ENCODE results near the gene ZCCHC2. TPM values are rescaled to one million over a fixed set of nuclear protein-coding genes. Genes with fewer than 3 reads are reported as not detected.

Gene ZCCHC2
- total and polyA plus RNA-seq, 5 experiments from 2014 or later: 1.8 to 55.8 (median 2.6) TPM

DNA sequence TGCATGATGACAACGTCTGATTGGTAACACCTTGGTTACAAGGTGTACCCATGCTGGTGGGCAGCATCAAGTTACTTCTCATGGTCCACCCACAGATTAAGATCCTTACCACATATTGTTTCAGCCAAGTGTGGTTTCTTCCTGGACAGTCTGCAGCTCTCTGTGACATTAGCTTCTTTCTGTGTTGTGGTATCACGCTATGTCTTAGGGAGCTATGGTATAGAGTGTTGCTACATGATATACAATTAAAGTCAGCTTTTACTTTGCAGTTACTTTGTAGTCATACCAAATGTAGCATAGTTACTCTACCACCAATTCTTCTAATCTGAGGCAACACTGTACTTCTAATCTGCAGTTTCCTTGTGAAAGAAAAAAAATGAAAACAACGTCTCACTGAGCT is 48.8 kb downstream of the ZCCHC2 start:
- peaks cover 0 to 5% (median 5%) of the 10 kb centered on the region in 4 donors for H3K4me1 Mint-ChIP-seq
- ATAC-seq (no peak), DNase-seq (no peak)
- no peaks in the 10 kb centered on the region for H3K27me3 Mint-ChIP-seq
- peak overlapping the region in 3 of 10 donors; percentile 37 to 74 (median 73) for H3K27ac Mint-ChIP-seq
- POLR2A ChIA-PET: no interaction called here
- no peak overlapping the region for H3K4me3 Mint-ChIP-seq
- peaks cover 10 to 96% (median 50%) of the 10 kb centered on the region in 3 donors for H3K36me3 Mint-ChIP-seq
- no peaks in the 10 kb centered on the region for H3K9me3 Mint-ChIP-seq

DNA sequence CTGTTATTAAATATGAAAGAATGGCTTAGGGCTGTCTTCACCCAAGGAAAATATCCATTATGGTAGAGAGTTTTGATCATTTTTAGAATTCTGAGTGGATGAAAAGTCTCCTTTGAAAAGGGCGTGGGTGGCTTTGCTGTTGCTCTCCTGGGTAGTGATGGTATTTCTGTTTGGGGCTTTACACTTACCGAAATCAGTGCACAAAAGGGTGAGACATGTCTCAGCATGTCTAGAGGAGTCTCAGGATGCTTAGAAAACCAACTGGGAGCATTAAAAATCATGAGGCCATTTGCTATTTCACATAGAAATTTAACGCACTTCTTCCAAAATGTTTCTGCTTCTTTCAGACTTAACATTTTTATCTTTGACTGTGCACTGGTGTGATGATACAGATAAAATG is 49.6 kb downstream of the ZCCHC2 start:
- H3K4me3 Mint-ChIP-seq: no peak overlapping the region
- H3K4me1 Mint-ChIP-seq: peaks cover 0 to 7% (median 5%) of the 10 kb centered on the region in 4 donors
- ATAC-seq (no peak), DNase-seq (no peak)
- H3K27me3 Mint-ChIP-seq: no peaks in the 10 kb centered on the region
- POLR2A ChIA-PET: no interaction called here
- H3K9me3 Mint-ChIP-seq: no peaks in the 10 kb centered on the region
- H3K27ac Mint-ChIP-seq: peak overlapping the region in 2 of 10 donors; percentile 7 to 74
- H3K36me3 Mint-ChIP-seq: peaks cover 10 to 97% (median 52%) of the 10 kb centered on the region in 3 donors

DNA sequence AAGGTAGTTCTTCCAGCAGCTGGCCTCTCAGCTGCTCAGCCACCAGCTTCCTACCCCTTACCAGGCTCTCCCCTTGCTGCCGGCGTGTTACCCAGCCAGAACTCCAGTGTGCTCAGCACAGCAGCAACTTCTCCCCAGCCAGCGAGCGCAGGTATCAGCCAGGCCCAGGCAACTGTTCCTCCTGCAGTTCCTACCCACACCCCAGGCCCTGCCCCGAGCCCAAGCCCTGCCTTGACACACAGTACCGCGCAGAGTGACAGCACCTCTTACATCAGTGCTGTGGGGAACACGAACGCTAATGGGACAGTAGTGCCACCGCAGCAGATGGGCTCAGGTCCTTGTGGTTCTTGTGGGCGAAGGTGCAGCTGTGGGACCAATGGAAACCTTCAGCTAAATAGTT is 52.0 kb downstream of the ZCCHC2 start:
- POLR2A ChIA-PET: no interaction called here
- no peaks in the 10 kb centered on the region for H3K27me3 Mint-ChIP-seq
- peak overlapping the region in 2 of 10 donors; percentile 28 to 59 for H3K27ac Mint-ChIP-seq
- DNase-seq (no peak), ATAC-seq (no peak)
- no peak overlapping the region for H3K4me3 Mint-ChIP-seq
- H3K9me3 Mint-ChIP-seq: no peaks in the 10 kb centered on the region
- peaks cover 10 to 97% (median 45%) of the 10 kb centered on the region in 3 donors for H3K36me3 Mint-ChIP-seq
- peaks cover 0 to 7% (median 2%) of the 10 kb centered on the region in 4 donors for H3K4me1 Mint-ChIP-seq

DNA sequence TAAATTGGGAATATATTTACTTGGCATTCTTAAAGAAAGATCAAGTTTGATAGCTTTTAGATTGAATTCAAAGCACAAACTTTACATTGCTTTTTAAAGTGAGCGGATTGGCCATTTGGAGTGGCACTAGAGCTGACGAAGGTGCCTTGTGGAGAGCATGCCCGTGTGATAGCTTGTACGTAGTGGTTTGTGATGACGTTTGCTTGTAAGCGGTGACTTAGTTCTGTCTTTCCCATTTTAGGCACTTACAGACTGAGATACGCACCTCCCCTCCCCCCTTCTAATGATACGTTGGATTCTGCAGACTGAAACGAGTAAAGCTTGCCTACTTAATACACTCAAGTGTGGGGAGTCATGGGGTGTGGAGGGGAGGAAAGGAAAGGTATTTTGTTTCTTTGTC is 53.4 kb downstream of the ZCCHC2 start:
- Mint-ChIP-seq H3K27me3 (no peaks in the 10 kb centered on the region), H3K27ac (peak overlapping the region in 1 of 10 donors; percentile 15)
- POLR2A ChIA-PET: no interaction called here

DNA sequence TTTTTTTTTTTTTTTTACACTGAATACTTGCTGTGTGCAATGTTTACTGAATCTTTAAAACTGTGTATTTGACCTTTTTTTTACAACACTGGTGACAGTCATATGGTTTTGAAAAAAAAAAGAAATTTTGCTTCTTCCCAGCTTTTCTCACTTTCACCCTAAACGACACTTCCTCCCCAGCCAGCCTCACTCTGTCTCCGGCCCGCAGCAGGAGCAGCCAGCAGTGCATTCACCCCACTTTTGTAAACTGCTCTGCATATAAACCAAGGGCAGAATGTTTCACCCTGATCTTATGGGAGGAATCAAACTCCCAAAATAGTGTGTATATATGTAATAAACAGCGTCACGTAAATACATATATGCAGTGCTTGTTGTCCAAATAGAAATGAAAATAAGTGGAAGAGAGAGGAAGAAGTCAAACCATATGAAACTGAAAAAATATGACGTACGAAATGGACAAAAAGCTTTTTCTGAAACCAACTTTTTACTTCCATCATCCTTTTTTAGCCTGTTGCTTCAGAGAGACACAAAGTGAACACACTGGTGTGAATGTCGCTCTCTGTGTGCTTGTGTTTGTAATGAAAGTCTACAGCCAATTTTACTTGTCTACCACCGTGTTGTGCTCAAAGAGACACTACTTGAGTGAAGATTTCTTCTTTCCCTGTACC is 54.2 kb downstream of the ZCCHC2 start:
- H3K27ac Mint-ChIP-seq: peak overlapping the region in 2 of 10 donors; percentile 24 to 64
- peaks cover 0 to 7% (median 2%) of the 10 kb centered on the region in 4 donors for H3K4me1 Mint-ChIP-seq
- POLR2A ChIA-PET: no interaction called here
- peaks cover 0 to 82% (median 37%) of the 10 kb centered on the region in 3 donors for H3K36me3 Mint-ChIP-seq
- DNase-seq: no peak
- H3K27me3 Mint-ChIP-seq: no peaks in the 10 kb centered on the region
- H3K9me3 Mint-ChIP-seq: no peaks in the 10 kb centered on the region
- H3K4me3 Mint-ChIP-seq: no peak overlapping the region
- ATAC-seq: no peak

More for the DNA sequence above, 53.4 kb downstream of the ZCCHC2 start:
- ATAC-seq: no peak
- DNase-seq: no peak
- H3K36me3 Mint-ChIP-seq: peaks cover 0 to 87% (median 40%) of the 10 kb centered on the region in 3 donors
- peaks cover 0 to 7% (median 2%) of the 10 kb centered on the region in 4 donors for H3K4me1 Mint-ChIP-seq
- no peaks in the 10 kb centered on the region for H3K9me3 Mint-ChIP-seq
- no peak overlapping the region for H3K4me3 Mint-ChIP-seq

DNA sequence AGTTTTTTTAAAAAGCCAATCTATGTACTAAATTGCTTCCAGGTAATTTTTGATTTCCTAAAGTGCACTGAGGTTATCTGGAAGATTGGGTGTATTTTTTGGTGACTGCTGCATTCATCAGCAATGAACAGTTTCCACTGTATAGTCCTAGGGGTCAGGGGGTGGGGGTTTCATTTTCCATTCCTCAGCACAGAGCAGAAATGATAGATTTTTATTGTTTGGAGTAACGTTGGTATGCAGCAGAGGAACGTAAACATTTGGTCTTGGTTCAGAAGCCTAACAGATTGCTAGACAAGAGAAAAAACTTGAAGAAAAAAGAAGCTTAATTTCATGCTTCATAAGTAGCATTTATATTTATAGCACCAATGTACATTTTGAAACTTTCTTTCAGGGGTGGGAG is 54.9 kb downstream of the ZCCHC2 start:
- no peak for DNase-seq
- no peak for ATAC-seq
- Mint-ChIP-seq H3K4me3 (no peak overlapping the region), H3K36me3 (peaks cover 0 to 75% (median 38%) of the 10 kb centered on the region in 3 donors), H3K4me1 (peaks cover 0 to 7% (median 2%) of the 10 kb centered on the region in 4 donors), H3K27me3 (no peaks in the 10 kb centered on the region), H3K9me3 (no peaks in the 10 kb centered on the region), H3K27ac (peak overlapping the region in 1 of 10 donors; percentile 47)
- POLR2A ChIA-PET: no interaction called here

DNA sequence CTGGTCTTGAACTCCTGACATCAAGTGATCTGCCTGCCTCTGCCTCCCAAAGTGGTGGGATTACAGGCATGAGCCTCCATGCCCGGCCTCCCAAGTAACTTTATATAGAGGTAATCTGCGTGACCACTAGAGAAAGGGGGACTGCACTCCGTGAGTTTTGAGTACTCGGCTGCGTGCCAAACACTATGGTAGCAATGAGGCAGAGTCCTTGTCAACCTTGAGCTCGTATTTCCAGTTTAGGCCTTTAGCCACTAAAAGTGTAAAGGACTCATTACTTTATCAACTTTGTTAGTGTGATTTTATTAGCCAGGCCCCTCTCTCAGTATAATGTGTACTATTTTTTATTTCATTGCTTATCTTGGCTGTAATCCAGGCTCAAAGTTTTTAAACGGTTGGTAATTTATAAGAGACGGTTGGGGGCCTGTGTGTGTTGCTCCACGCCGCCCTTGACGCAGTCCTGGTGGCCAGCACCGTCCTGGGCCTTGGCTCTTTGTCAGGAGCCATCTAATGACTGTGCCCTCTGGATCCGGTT is 56.2 kb downstream of the ZCCHC2 start:
- H3K4me3 Mint-ChIP-seq: no peak overlapping the region
- peaks cover 0 to 62% (median 31%) of the 10 kb centered on the region in 3 donors for H3K36me3 Mint-ChIP-seq
- ATAC-seq (no peak), DNase-seq (no peak)
- H3K27me3 Mint-ChIP-seq: no peaks in the 10 kb centered on the region
- peak overlapping the region in 1 of 10 donors; percentile 28 for H3K27ac Mint-ChIP-seq
- peaks cover 8 to 18% (median 10%) of the 10 kb centered on the region in 4 donors for H3K4me1 Mint-ChIP-seq
- POLR2A ChIA-PET: no interaction called here
- no peaks in the 10 kb centered on the region for H3K9me3 Mint-ChIP-seq

DNA sequence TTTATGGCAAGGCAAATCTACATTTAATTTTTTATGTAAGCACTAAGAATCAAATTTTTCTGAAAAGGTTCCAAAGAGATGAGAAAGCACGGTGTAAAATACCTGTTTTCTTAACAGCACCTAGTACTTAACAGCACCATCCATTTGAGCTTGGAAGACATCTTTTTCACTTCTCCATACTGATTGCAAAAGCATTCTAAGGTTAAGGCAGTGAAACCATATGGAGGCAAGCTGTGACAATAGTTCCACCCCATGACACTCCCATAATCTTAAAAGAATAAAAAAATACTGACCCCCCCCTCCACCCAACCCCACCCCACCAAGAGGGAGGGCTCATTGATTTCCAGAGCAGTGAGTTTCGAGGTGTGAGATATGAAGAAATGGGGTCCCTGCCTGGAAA is 60.6 kb downstream of the ZCCHC2 start:
- Mint-ChIP-seq H3K4me1 (peaks cover 15 to 35% (median 26%) of the 10 kb centered on the region in 4 donors), H3K4me3 (no peak overlapping the region), H3K9me3 (no peaks in the 10 kb centered on the region), H3K27me3 (no peaks in the 10 kb centered on the region), H3K27ac (peak overlapping the region in 7 of 10 donors; percentile 20 to 89 (median 68)), H3K36me3 (peaks cover 0 to 21% (median 10%) of the 10 kb centered on the region in 3 donors)
- DNase-seq (no peak), ATAC-seq (no peak)
- POLR2A ChIA-PET: interaction anchor here (2.0 kb wide), 1 partner anchor 56 kb away, joined by 7 read pairs; no protein-coding TSS in a partner anchor

DNA sequence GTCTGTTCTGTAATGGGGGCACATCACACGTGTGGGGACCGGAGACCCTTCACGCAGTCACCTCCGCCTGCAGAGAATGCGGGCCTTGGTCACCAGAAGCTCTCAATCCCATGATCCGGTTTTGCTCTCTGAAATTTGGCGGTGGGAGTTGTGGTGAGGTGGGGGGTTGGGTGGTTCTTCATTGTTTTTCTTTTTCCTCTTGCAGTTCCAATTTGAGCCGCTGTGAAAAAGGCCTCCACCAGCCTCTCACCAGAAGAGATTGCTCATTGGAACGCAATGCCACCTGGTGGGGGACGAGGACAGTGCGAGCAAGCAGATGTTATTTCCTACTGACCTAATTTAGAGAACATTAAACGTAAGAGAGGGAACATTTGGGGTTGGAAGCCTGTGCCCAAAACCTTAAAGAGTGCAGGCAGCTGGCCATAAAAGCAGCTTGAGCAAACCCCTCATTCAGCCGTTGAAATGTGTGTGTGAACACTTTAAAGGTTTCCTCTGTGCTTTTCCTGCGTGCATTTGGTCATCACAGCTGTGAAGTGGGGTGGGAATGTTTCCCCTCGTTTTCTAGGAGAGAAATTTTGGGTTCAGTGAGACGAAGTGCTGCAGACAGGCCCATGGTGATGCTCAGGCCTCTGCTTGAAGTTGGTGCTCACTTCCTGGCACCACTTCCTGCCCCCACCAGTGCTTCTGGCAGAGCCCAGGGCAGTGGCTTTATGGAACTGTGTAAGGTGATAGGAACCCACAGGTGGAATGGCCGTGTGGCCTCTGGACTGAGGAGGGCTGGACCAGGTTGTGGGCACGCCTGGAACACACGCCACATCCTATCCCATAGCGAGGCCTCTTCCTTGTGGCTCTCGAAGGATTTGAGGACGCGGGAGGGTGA is 61.7 kb downstream of the ZCCHC2 start:
- peak; percentile 94 to 95 for ATAC-seq
- Mint-ChIP-seq H3K9me3 (no peaks in the 10 kb centered on the region), H3K36me3 (peaks cover 0 to 11% (median 7%) of the 10 kb centered on the region in 3 donors), H3K27me3 (no peaks in the 10 kb centered on the region), H3K4me1 (peaks cover 15 to 35% (median 26%) of the 10 kb centered on the region in 4 donors), H3K4me3 (peak overlapping the region; percentile 23 to 75 (median 60)), H3K27ac (peak overlapping the region; percentile 48 to 90 (median 78))
- POLR2A ChIA-PET: interaction anchor here (2.0 kb wide), 1 partner anchor 58 kb away, joined by 7 read pairs; no protein-coding TSS in a partner anchor
- peak; percentile 69 to 89 (median 80) for DNase-seq

DNA sequence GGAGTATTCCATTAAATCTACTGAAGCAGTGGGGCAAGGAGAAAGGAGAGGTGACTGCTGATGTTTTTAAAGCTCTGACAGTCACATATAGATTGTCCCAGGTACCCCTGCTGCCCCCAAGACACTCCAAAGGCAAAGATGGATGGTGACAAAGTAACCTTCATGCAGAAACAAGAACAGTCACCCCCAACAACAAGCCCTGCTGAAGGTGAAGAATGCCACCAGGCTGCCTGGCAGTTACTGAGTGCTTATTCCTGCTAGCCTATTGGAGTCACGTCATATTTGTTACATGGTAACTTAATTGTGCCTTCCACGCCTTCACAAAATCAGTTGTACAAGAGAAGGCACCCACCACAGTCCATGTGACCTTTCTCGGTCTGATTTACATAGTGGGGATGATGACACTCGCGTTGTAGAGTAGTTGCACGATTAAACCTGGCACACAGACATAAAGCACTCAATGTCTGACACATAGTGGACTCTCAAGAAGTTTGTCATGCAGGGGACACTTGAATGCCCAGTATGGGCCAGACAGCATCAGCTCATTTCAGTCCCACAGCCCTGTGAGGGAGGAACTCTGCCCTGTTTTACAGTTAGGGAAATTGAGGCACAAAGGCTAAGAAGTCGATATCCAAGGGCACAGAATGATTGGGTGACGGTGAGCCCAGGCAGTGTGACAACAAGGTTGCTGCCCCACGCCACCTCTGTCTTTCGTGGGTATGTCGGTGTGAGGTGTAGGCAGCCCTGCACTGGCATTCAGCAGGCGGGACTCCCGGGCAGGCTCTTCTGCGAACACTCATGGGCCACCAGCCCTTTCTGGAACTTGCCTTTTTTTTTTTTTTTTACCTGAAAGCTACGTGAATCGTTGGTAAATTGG is 62.7 kb downstream of the ZCCHC2 start:
- Mint-ChIP-seq H3K36me3 (peaks cover 0 to 4% (median 3%) of the 10 kb centered on the region in 3 donors), H3K4me1 (peaks cover 14 to 35% (median 26%) of the 10 kb centered on the region in 4 donors), H3K9me3 (no peaks in the 10 kb centered on the region), H3K4me3 (peak overlapping the region in 1 of 10 donors; percentile 50), H3K27ac (peak overlapping the region in 8 of 10 donors; percentile 40 to 87 (median 48)), H3K27me3 (no peaks in the 10 kb centered on the region)
- ATAC-seq (no peak), DNase-seq (no peak)
- POLR2A ChIA-PET: no interaction called here

DNA sequence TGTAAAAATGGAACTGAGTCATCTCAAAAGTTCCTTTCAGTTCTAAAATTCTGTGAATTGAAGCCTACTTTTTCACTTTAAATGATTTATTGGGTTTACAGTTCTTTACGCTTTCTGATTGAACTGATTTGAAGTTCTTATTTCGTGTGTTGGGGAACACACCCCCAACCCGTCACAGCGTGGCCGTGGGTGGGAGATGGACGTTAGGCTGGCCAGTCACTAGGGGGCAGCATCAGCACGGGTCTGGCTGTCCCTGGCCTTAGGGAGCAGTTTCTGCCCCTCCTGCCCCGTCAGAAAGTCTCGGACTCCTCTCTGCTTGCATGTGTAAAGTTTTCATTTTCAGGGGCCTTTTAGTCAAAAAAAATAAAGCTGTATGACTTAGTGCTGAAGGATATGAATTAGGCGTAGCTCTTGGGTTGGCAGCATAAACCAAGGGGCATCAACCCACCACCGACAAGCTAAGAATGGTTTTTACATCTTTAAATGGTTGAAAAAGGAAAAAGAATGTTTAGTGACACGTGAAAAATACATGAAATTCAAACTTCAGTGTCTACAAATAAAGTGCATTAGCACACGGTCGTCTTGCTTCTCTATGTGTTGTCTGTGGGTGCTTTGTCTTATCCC is 63.4 kb downstream of the ZCCHC2 start:
- peak in 5 of 10 donors; percentile 21 to 26 (median 25) for DNase-seq
- H3K36me3 Mint-ChIP-seq: peaks cover 0 to 4% (median 3%) of the 10 kb centered on the region in 3 donors
- no peak for ATAC-seq
- POLR2A ChIA-PET: no interaction called here
- H3K27me3 Mint-ChIP-seq: no peaks in the 10 kb centered on the region
- peak overlapping the region in 2 of 10 donors; percentile 22 to 50 for H3K4me3 Mint-ChIP-seq
- H3K9me3 Mint-ChIP-seq: no peaks in the 10 kb centered on the region
- H3K4me1 Mint-ChIP-seq: peaks cover 14 to 35% (median 26%) of the 10 kb centered on the region in 4 donors
- peak overlapping the region in 6 of 10 donors; percentile 3 to 48 (median 36) for H3K27ac Mint-ChIP-seq
